HepG2 (cell line): Measurements from ENCODE around the gene ZNF48. TPM values are rescaled to one million over a fixed set of nuclear protein-coding genes. Genes with fewer than 3 reads are reported as not detected.

Experiments
- HIVEP1 ChIP-seq: sonication (generic); formaldehyde crosslinking; IDR thresholded peaks from 2 replicates; pipeline ENCODE4 v1.4.0; 2020; ENCODE audit warnings: mild to moderate bottlenecking, missing genetic modification reagents
- HNF1B ChIP-seq: sonication (generic); formaldehyde crosslinking; IDR thresholded peaks from 2 replicates; pipeline ENCODE4 v1.5.1; 2020; ENCODE audit warnings: mild to moderate bottlenecking, moderate library complexity, missing genetic modification reagents
- NFAT5 ChIP-seq: sonication (generic); formaldehyde crosslinking; IDR thresholded peaks from 2 replicates; pipeline ENCODE4 v1.4.0; 2020; ENCODE audit warnings: missing genetic modification reagents
- STAT5B ChIP-seq: sonication (generic); formaldehyde crosslinking; IDR thresholded peaks from 2 replicates; pipeline ENCODE4 v1.4.0; 2020; ENCODE audit warnings: missing genetic modification reagents
- ZFP36L2 ChIP-seq: sonication (generic); formaldehyde crosslinking; IDR thresholded peaks from 2 replicates; pipeline ENCODE4 v1.4.0; 2020; ENCODE audit warnings: missing genetic modification reagents
- ZNF34 ChIP-seq: sonication (generic); formaldehyde crosslinking; IDR thresholded peaks from 2 replicates; pipeline ENCODE4 v1.4.0; 2020; ENCODE audit warnings: mild to moderate bottlenecking, missing genetic modification reagents, borderline replicate concordance
- ZNF552 ChIP-seq: sonication (generic); formaldehyde crosslinking; IDR thresholded peaks from 2 replicates; pipeline ENCODE4 v1.9.0; 2022; ENCODE audit warnings: missing genetic modification reagents, mild to moderate bottlenecking, borderline replicate concordance
- ZNF770 ChIP-seq: sonication (generic); formaldehyde crosslinking; IDR thresholded peaks from 2 replicates; pipeline ENCODE4 v1.5.0; 2020; ENCODE audit warnings: mild to moderate bottlenecking, missing genetic modification reagents
- ZNF883 ChIP-seq: sonication (generic); formaldehyde crosslinking; IDR thresholded peaks from 2 replicates; pipeline ENCODE4 v1.5.1; 2020; ENCODE audit warnings: mild to moderate bottlenecking, missing genetic modification reagents; ENCODE audit errors: not compliant biosample characterization
- polyA plus RNA-seq, 8 experiments: library from polyadenylated mRNA; depleted of rRNA in 3 of 8; stranded (reverse) in 7 of 8; unstranded in 1 of 8; fragments of >200 nt; fragmentation: Illumina TruSeq in 4 of 8; extraction: Trizol in 4 of 8; gene quantifications; 2 replicates each; pipeline versions ENCODE4 v1.2.1 to v1.2.3, GENCODE V29; 2011 to 2016; ENCODE audit warnings: low read depth in 4 of 8, missing spikeins in 1 of 8, mixed read lengths in 1 of 8; ENCODE audit not compliant: insufficient read depth in 1 of 8
- total RNA-seq, 5 experiments: library from RNA; depleted of rRNA; stranded (reverse); fragments of >200 nt; fragmentation: Illumina TruSeq; extraction: Trizol; gene quantifications; 2 replicates each; pipeline ENCODE4 v1.2.3, GENCODE V29; 2016; ENCODE audit warnings: low read depth in 1 of 5
- TF ChIP-seq, protein P1 (sequence below): sonication (generic); formaldehyde crosslinking; IDR thresholded peaks from 2 replicates; pipeline ENCODE4 v1.4.0; 2020; ENCODE audit warnings: missing genetic modification reagents, borderline replicate concordance
- TF ChIP-seq, protein P2 (sequence below): sonication (generic); formaldehyde crosslinking; IDR thresholded peaks from 2 replicates; pipeline ENCODE4 v1.8.0; 2022; ENCODE audit warnings: missing genetic modification reagents, mild to moderate bottlenecking, inconsistent platforms, borderline replicate concordance

Gene ZNF48
- total and polyA plus RNA-seq, 2 of the 13 experiments (the other 11 are each of a cell fraction or from before 2014, with no cell fraction given) = 9.9 to 12.3 TPM

DNA sequence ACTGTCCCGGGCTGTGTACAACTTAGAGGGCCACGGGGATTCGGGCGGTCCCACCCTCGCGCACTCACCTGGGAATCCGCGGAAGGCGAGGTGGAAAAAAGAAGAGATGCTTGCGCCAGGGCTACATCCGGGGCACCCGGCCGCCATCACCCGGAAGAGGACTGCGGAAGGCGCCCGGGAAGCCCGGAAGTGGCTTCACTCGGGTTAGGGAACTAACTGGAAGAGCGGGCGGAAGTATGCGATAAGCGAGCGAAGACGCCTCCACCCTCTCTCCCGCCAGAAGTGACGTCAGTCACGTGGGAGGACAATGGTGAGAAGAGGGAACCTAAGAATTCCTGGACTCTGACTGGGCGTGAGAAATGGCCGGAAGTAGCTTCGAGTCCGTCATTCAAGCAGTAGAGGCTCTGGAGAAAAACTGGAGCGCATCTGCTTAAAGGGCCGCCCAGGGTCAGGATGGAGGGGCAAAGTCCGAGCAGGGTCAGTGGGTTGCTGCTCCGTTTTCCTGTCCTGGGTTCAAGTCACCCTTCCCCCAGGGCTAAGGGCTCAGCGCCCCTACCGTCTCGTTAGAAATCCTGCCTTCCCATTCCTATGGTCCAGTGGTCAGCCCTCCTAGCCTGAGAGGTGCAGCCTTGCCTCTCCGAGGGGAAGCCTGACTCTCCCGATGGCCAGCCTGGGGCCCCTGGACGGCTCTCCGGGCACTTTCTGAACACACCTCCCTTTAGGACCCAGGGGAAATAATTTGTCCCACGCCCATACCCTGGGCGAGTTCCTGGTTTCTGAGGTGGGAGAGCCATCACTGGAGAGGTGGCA is 39.9 kb upstream of the ZNF48 start, which contains the start of gene CD2BP2 (continued):
- TF ChIP-seq, protein P1, sequence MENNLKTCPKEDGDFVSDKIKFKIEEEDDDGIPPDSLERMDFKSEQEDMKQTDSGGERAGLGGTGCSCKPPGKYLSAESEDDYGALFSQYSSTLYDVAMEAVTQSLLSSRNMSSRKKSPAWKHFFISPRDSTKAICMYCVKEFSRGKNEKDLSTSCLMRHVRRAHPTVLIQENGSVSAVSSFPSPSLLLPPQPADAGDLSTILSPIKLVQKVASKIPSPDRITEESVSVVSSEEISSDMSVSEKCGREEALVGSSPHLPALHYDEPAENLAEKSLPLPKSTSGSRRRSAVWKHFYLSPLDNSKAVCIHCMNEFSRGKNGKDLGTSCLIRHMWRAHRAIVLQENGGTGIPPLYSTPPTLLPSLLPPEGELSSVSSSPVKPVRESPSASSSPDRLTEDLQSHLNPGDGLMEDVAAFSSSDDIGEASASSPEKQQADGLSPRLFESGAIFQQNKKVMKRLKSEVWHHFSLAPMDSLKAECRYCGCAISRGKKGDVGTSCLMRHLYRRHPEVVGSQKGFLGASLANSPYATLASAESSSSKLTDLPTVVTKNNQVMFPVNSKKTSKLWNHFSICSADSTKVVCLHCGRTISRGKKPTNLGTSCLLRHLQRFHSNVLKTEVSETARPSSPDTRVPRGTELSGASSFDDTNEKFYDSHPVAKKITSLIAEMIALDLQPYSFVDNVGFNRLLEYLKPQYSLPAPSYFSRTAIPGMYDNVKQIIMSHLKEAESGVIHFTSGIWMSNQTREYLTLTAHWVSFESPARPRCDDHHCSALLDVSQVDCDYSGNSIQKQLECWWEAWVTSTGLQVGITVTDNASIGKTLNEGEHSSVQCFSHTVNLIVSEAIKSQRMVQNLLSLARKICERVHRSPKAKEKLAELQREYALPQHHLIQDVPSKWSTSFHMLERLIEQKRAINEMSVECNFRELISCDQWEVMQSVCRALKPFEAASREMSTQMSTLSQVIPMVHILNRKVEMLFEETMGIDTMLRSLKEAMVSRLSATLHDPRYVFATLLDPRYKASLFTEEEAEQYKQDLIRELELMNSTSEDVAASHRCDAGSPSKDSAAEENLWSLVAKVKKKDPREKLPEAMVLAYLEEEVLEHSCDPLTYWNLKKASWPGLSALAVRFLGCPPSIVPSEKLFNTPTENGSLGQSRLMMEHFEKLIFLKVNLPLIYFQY (CRISPR knock-in tag) = peak; percentile 60
- TF ChIP-seq HIVEP1 (CRISPR knock-in tag) (no peak; the same call in 1 of the 2 replicates), NFAT5 (CRISPR knock-in tag) (no peak; the same call in 1 of the 2 replicates), ZNF34 (peak; percentile 92), ZNF770 (peak; percentile 40; the same call in 1 of the 2 replicates), ZFP36L2 (CRISPR knock-in tag) (no peak), STAT5B (CRISPR knock-in tag) (peak; percentile 3; the same call in 1 of the 2 replicates), HNF1B (CRISPR knock-in tag) (peak; percentile 22; the same call in 1 of the 2 replicates), ZNF552 (CRISPR knock-in tag) (peak; percentile 71; the same call in 1 of the 2 replicates), ZNF883 (CRISPR knock-in tag) (peak; percentile 19)
- TF ChIP-seq, protein P2, sequence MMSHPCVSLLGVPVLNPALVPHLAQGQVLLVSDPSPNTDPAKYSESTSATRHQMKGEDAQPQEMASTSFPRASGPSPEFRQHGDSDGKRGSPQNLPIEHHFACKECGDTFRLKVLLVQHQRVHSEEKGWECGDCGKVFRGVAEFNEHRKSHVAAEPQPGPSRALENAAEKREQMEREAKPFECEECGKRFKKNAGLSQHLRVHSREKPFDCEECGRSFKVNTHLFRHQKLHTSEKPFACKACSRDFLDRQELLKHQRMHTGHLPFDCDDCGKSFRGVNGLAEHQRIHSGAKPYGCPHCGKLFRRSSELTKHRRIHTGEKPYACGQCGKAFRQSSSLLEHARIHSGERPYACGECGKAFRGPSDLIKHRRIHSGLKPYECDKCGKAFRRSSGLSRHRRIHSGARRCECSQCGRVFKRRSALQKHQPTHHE (CRISPR knock-in tag) = no peak; the same call in 1 of the 2 replicates
